Bronchus fibroblast of lung (primary cell): Measurements from ENCODE around the gene PGK2. TPM values are rescaled to one million over a fixed set of nuclear protein-coding genes. Genes with fewer than 3 reads are reported as not detected.

Experiments
- total RNA-seq: library from RNA; depleted of rRNA; stranded (reverse); fragments of >200 nt; gene quantifications from 2 replicates; pipeline ENCODE4 v1.2.3, GENCODE V29; 2015

PGK2 gene
- not detected in 2 replicates for total RNA-seq

GRCh38 chr6:49787176-49787575 lies at the start of gene PGK2:
Gene PGK2 (minus strand): TSS chr6:49787285. CDS start chr6:49787187, 98 bp downstream.

GRCh38 chr6:49744259-49744658 lies 42.8 kb downstream of the PGK2 start, which contains the start of gene CRISP3:
Gene CRISP3 (minus strand): TSS chr6:49744388. CDS start chr6:49744367, 21 bp downstream.

Other genes starting within 250 kb of the PGK2 start
- 1.6 and 2.0 TPM in 2 replicates for gene C6orf141, start 236.6 kb downstream of the PGK2 start, total RNA-seq
- not detected in 2 replicates for gene RHAG, start 150.4 kb downstream of the PGK2 start, total RNA-seq
- not detected in 2 replicates for gene CRISP2, start 73.7 kb downstream of the PGK2 start, total RNA-seq
- gene CRISP3, start 42.9 kb downstream of the PGK2 start, total RNA-seq: not detected in 2 replicates
- not detected in 2 replicates for gene CRISP1, start 79.2 kb upstream of the PGK2 start, total RNA-seq
- not detected in 2 replicates for gene DEFB114, start 176.9 kb upstream of the PGK2 start, total RNA-seq
- not detected in 2 replicates for gene DEFB113, start 182.3 kb upstream of the PGK2 start, total RNA-seq
- not detected in 2 replicates for gene DEFB110, start 234.7 kb upstream of the PGK2 start, total RNA-seq